PC-9 (cell line): ENCODE measurements around the gene GPR143. TPM values are rescaled to one million over a fixed set of nuclear protein-coding genes. Genes with fewer than 3 reads are reported as not detected.

ENCODE experiments used
- BruUV-seq: library from RNA; stranded (reverse); fragments of 400-500 nt; replicated peaks from 2 replicates; lab custom pipeline; 2021; lab: Mats Ljungman, UMichigan
- CTCF ChIA-PET: fragments of 300-600 bp; sonication (Branson Sonifier 250); formaldehyde crosslinking; loops from one replicate; lab custom pipeline; 2022; ENCODE audit warnings: antibody characterized with exemption; lab: Charles Lee
- POLR2A ChIA-PET: fragments of 300-600 bp; sonication (Branson Sonifier 250); formaldehyde crosslinking; loops from one replicate; lab custom pipeline; 2022; ENCODE audit warnings: antibody characterized with exemption; ENCODE audit not compliant: unreplicated experiment; lab: Charles Lee
- DNase-seq, 2 experiments: peaks; one replicate each; pipeline versions ENCODE4 v3.0.0 to v3.0.0-alpha.2; 2015 to 2022; ENCODE audit warnings: mixed read lengths in 1 of 2
- H2AFZ ChIP-seq: fragments of 200-600 bp; sonication (generic); 2 replicates; pipeline ENCODE4 v1.8.1; 2017; ENCODE audit warnings: antibody characterized with exemption
- H3F3A ChIP-seq: fragments of 200-600 bp; sonication (generic); 2 replicates; pipeline ENCODE4 v1.8.1; 2017; ENCODE audit warnings: antibody characterized with exemption, mild to moderate bottlenecking, low read depth; ENCODE audit not compliant: insufficient read depth
- H3K27ac ChIP-seq: fragments of 200-600 bp; sonication (generic); 2 replicates; pipeline ENCODE4 v1.6.1; 2016; ENCODE audit warnings: mixed run types
- H3K27me3 ChIP-seq: fragments of 200-600 bp; sonication (generic); 2 replicates; pipeline ENCODE4 v1.6.1; 2016; ENCODE audit warnings: low read depth, mixed run types; ENCODE audit not compliant: insufficient read depth
- H3K36me3 ChIP-seq: fragments of 200-600 bp; sonication (generic); 2 replicates; pipeline ENCODE4 v1.6.1; 2016; ENCODE audit warnings: low read depth, mixed run types
- H3K4me1 ChIP-seq: fragments of 200-600 bp; sonication (generic); replicated peaks from 2 replicates; pipeline ENCODE4 v1.6.1; 2016; ENCODE audit warnings: mixed run types; ENCODE audit not compliant: insufficient read depth
- H3K4me2 ChIP-seq: fragments of 200-600 bp; sonication (generic); 2 replicates; pipeline ENCODE4 v1.6.1; 2017; ENCODE audit warnings: mixed run types
- H3K4me3 ChIP-seq: fragments of 200-600 bp; sonication (generic); 2 replicates; pipeline ENCODE4 v1.6.1; 2016; ENCODE audit warnings: mixed run types
- H3K79me2 ChIP-seq: fragments of 200-600 bp; sonication (generic); 2 replicates; pipeline ENCODE4 v1.6.1; 2017; ENCODE audit warnings: low read depth, mixed run types
- H3K9me2 ChIP-seq: fragments of 200-600 bp; sonication (generic); 2 replicates; pipeline ENCODE4 v1.8.1; 2017; ENCODE audit warnings: mild to moderate bottlenecking; ENCODE audit not compliant: insufficient read depth
- H3K9me3 ChIP-seq: fragments of 200-600 bp; sonication (generic); 2 replicates; pipeline ENCODE4 v1.8.1; 2016; ENCODE audit warnings: low read depth; ENCODE audit not compliant: insufficient read depth
- H4K20me1 ChIP-seq: fragments of 200-600 bp; sonication (generic); 2 replicates; pipeline ENCODE4 v1.8.1; 2017; ENCODE audit not compliant: insufficient read depth
- EZH2 ChIP-seq: fragments of 200-600 bp; sonication (generic); IDR thresholded peaks from 2 replicates; pipeline ENCODE4 v1.8.0; 2017; ENCODE audit warnings: antibody characterized with exemption, low read depth
- intact Hi-C: fragments of 100-400 bp; cut with micrococcal nuclease; formaldehyde crosslinking; loops from one replicate; pipeline ENCODE4 v1.10.0; 2022; ENCODE audit not compliant: unreplicated experiment
- total RNA-seq: library from RNA; stranded (reverse); gene quantifications from 2 replicates; pipeline ENCODE4 v1.2.3, GENCODE V29; 2021
- TF ChIP-seq, protein P1 (sequence below): fragments of 200-600 bp; sonication (generic); conservative IDR thresholded peaks from 2 replicates; pipeline ENCODE4 v1.6.1; 2017; ENCODE audit warnings: mixed run types, antibody characterized with exemption, mild to moderate bottlenecking, moderate library complexity

The GPR143 gene
- total RNA-seq, 1 experiment from 2014 or later: not detected

DNA sequence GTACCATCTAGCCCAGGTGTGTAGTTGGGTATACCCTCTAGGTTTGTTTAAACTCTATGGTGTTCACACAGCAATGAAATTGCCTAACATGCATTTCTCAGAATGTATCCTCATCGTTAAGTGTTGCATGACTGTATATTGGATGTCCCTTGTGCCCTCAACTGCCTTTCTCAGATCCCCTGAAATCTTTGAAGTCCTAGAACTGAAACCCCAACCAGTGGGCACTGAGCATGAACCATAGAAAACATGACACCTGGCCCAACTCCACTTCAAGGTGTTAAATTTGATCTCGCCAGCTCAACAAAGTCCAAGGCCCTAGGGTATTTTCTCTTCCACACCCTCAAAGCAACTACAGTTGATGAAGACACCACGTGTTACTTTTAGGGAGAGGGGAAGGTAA lies 35.6 kb downstream of the GPR143 start:
- TF ChIP-seq, protein P1, sequence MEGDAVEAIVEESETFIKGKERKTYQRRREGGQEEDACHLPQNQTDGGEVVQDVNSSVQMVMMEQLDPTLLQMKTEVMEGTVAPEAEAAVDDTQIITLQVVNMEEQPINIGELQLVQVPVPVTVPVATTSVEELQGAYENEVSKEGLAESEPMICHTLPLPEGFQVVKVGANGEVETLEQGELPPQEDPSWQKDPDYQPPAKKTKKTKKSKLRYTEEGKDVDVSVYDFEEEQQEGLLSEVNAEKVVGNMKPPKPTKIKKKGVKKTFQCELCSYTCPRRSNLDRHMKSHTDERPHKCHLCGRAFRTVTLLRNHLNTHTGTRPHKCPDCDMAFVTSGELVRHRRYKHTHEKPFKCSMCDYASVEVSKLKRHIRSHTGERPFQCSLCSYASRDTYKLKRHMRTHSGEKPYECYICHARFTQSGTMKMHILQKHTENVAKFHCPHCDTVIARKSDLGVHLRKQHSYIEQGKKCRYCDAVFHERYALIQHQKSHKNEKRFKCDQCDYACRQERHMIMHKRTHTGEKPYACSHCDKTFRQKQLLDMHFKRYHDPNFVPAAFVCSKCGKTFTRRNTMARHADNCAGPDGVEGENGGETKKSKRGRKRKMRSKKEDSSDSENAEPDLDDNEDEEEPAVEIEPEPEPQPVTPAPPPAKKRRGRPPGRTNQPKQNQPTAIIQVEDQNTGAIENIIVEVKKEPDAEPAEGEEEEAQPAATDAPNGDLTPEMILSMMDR: no peak
- no peak for TF ChIP-seq EZH2
- ChIA-PET CTCF (no interaction called here), POLR2A (no interaction called here)
- Histone ChIP-seq H2AFZ (no peak overlapping the region), H3K79me2 (no peaks in the 10 kb centered on the region), H3K27ac (no peak overlapping the region), H3K27me3 (peaks cover 10% of the 10 kb centered on the region; the same call in 1 of the 2 replicates), H3K4me1 (no peaks in the 10 kb centered on the region), H3K36me3 (no peaks in the 10 kb centered on the region), H3K9me2 (no peaks in the 10 kb centered on the region), H3K4me2 (no peak overlapping the region), H4K20me1 (no peaks in the 10 kb centered on the region), H3K4me3 (no peak overlapping the region), H3F3A (no peaks in the 10 kb centered on the region), H3K9me3 (no peaks in the 10 kb centered on the region; the same call in 1 of the 2 replicates)
- BruUV-seq: no TSS peak
- intact Hi-C loops: no loop called here
- no peak for DNase-seq

DNA sequence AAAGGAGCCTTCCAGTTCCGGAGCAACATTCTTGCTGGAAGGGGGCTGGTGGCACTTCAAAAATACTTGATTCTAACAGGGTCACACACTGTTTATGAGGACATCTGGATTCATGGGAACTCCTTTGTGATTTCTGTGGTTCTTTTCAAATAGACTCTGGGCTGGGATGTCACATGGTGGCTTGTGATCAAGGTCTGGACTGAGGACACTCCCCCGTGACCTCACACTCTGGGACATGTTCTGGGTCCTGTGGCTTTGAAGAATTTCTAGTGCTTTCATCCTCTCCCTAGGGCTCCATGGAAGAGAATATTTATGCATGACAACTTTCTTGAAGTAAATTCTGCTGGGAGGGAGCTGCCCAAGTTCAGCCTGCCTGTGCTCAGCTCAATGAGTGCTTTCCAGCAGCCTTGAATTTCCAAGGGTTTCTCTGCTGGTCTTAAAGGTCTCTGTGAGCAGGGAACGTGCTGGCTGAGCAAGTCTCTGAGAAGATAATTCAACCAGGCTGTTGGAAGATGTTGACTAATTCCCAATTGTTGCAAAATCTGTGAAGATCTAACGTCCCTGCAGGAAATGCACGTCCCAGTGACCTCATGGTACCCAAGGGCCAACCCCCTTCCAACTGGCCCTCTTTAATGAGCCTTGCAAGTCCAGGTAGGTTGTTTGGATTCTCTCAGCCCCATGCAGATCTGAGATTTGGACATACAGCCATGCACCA lies 36.3 kb downstream of the GPR143 start:
- no peak for DNase-seq
- Histone ChIP-seq H3K4me3 (no peak overlapping the region), H3K36me3 (no peaks in the 10 kb centered on the region), H3K9me2 (no peaks in the 10 kb centered on the region), H3F3A (no peaks in the 10 kb centered on the region), H2AFZ (no peak overlapping the region), H3K9me3 (no peaks in the 10 kb centered on the region; the same call in 1 of the 2 replicates), H4K20me1 (no peaks in the 10 kb centered on the region), H3K27me3 (peaks cover 6% of the 10 kb centered on the region; the same call in 1 of the 2 replicates), H3K4me2 (no peak overlapping the region), H3K27ac (no peak overlapping the region), H3K4me1 (no peaks in the 10 kb centered on the region), H3K79me2 (no peaks in the 10 kb centered on the region)
- ChIA-PET POLR2A (no interaction called here), CTCF (no interaction called here)
- no peak for TF ChIP-seq EZH2
- TF ChIP-seq, protein P1: no peak
- intact Hi-C loops: no loop called here
- no TSS peak for BruUV-seq

DNA sequence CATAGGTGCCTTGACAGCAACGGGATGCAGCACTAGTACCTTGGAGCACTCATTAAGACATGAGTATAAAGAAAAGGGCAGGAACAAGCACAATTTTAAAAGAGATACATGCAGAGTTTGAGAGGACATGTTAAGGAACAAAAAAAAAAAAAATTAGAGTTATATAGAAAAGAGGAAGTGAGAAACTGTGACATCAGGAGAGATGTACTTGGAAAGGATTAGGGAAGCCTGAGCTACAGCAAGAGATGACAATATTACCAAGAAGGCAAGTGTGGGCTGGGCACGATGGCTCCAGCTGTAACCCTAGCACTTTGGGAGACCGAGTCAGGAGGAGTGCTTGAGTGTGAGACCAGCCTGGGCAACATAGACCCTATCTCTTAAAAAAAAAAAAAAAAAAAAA lies 37.4 kb downstream of the GPR143 start:
- intact Hi-C loops: no loop called here
- ChIA-PET CTCF (no interaction called here), POLR2A (no interaction called here)
- H3K4me3 ChIP-seq: no peak overlapping the region
- no peaks in the 10 kb centered on the region; the same call in 1 of the 2 replicates for H3K9me3 ChIP-seq
- H3K9me2 ChIP-seq: no peaks in the 10 kb centered on the region
- H3K27ac ChIP-seq: no peak overlapping the region
- H3K36me3 ChIP-seq: no peaks in the 10 kb centered on the region
- no peak overlapping the region for H3K4me2 ChIP-seq
- no peak for TF ChIP-seq EZH2
- TF ChIP-seq, protein P1: no peak
- H3K79me2 ChIP-seq: no peaks in the 10 kb centered on the region
- DNase-seq: no peak
- H3F3A ChIP-seq: no peaks in the 10 kb centered on the region
- BruUV-seq: no TSS peak
- H3K4me1 ChIP-seq: no peaks in the 10 kb centered on the region
- peaks cover 3% of the 10 kb centered on the region; the same call in 1 of the 2 replicates for H3K27me3 ChIP-seq
- no peaks in the 10 kb centered on the region for H4K20me1 ChIP-seq
- H2AFZ ChIP-seq: no peak overlapping the region
